NCI-H1092 (cell line): ENCODE results near the gene RRP36.

Source experiments
- DNase-seq: peaks from one replicate; lab custom pipeline; 2025; lab: John Stamatoyannopoulos, UW

RRP36 gene

GRCh38 chr6:43007126-43007525 is 14.3 kb upstream of the RRP36 start:
- DNase-seq, result no peak

- peak; percentile 10 for DNase-seq
These were observed 12.3 kb upstream of the RRP36 start for GRCh38 chr6:43009124-43009523.

GRCh38 chr6:43011207-43011606 is 10.2 kb upstream of the RRP36 start:
- DNase-seq, result no peak

GRCh38 chr6:43012364-43012763 is 9.1 kb upstream of the RRP36 start:
- no peak for DNase-seq

- DNase-seq, result no peak
These were observed 8.2 kb upstream of the RRP36 start for GRCh38 chr6:43013097-43013842.

- DNase-seq, result peak; percentile 100
These were observed 7.5 kb upstream of the RRP36 start, which contains the start of the genes KLHDC3 and MEA1 for GRCh38 chr6:43013843-43014433. Gene KLHDC3, plus strand, starts transcription at chr6:43014249. Its CDS starts 2,944 bp downstream, at chr6:43017193. Gene MEA1, minus strand, starts transcription at chr6:43013946. Its CDS starts 133 bp downstream, at chr6:43013813.

DNA sequence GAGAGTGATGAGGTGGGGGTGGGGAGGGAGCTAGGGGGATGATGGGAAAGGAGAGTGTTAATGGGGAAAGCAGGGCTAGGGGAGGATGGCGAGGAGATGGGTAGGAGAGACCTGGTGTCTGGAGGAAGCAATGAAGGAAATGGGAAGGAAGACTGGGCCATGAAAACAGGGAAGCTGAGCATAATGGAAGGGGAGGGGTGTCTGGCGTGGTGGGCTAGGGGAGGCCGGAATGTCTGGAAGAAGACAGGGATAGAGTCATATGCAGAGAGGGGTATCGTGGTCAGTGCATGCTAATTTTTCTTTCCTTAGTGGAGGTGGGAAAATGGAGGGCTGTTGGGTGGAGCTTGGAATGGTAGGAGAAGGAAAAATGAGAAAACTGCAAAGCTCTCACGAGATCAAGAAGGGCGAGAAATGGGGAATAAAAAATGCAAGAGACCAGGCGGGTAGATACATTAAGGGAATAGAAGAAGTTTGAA is 7.0 kb upstream of the RRP36 start:
- no peak for DNase-seq

- DNase-seq, result no peak
These were observed 5.1 kb upstream of the RRP36 start for GRCh38 chr6:43016176-43016942.

DNA sequence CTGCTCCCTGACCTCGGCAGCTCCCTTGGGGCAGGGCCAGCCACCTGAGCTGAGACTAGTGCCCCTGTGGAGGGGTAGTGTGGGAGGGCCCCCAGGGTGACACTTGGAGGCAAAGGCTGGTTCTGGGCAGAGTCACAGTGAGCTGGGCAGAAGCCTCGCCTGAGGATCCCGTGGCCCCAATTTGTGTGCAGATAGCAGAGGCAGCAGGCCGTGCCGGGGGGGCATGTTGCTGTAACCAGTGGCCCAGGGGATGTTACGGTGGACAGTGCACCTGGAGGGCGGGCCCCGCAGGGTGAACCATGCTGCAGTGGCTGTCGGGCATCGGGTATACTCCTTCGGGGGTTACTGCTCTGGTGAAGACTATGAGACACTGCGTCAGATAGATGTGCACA is 4.5 kb upstream of the RRP36 start:
- no peak for DNase-seq

DNA sequence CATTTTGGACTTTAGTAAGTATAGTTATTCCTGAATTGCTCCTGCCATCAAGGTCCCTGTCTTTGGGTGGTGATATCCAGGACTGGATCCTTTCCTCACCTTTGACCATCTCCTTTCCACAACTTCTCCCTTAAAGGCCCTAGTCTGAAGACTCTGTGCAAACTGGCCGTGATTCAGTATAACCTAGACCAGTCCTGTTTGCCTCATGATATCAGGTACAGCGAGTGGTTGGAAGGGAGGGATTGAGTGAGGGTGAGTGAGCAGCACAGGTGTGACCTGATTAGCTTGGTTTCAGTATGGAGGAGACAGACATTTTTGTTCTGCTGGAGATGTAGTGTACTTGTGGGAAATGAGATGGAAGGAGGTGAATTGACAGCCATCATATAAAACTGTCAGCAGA is 2.3 kb upstream of the RRP36 start:
- no peak for DNase-seq

- no peak for DNase-seq
These were observed 1.2 kb upstream of the RRP36 start for GRCh38 chr6:43020052-43020705.

DNA sequence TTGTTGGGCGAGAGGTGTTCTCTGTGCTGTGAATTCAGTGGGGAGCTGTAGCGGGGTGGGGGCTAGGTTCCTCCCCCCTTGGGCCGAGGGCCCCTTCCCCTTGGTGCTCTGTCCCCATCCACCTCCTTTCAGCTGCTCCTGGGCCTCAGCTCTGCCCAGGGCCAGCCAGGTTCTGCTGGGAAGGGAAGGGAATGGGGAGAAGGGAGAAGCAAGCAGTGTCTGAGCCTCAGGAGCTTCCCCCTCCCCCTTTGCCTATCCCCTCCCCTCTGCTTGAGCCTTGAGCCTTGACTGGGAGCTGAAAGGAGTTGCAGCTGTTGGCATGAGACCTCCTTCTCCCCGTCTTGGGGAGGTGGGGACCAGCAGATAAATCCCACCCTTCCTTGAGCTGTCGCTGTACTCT is 576 bp upstream of the RRP36 start:
- DNase-seq, result no peak

DNA sequence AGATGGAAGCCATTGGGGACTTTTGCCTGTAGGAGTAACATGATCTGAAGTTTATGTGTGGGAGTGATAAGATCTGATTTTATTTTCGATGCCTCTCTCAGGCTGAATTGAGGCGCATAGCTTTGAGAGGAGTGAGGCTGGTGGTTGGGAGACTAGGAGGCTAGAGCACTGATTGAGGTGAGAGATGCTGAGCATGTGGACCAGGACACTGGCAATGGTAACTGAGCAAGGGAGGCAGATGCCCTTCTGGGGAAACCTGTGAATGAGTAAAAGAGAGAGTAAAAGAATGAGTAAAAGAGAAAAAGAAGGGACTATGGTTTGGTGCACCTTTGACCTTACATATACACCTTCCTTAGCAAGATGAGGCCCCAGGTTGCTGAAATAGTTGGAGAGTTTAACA is 3.0 kb downstream of the RRP36 start:
- DNase-seq, result no peak

DNA sequence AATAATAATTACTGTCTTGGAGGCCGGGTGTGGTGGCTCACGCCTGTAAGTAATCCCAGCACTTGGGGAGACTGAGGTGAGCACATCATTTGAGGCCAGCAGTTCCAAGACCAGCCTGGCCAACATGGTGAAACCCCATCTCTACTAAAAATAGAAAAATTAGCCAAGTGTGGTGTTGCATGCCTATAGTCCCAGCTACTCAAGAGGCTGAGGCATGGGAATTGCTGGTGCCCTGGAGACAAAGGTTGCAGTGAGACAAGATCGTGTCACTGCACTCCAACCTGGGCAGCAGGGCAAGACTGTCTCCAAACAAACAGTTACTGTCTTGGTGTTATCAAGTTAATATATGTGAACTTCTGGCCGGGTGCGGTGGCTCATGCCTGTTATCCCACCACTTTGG is 4.9 kb downstream of the RRP36 start:
- no peak for DNase-seq

- no peak for DNase-seq
These were observed 7.7 kb downstream of the RRP36 start for GRCh38 chr6:43029120-43029519.

DNA sequence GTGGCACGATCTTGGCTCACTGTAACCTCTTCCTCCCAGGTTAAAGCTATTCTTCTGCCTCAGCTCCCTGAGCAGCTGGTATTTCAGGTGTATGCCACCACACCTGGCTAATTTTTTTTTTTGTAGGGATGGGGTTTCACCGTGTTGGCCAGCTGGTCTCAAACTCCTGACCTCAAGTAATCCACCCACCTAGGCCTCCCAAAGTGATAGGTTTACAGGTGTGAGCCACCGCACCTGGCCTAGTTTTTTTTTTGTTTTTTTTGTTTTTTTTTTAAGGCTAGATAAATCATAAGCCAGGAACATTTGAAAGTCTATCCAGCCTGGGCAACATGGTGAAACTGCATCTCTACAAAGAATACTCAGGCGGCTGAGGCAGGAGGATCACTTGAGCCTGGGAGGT is 10.9 kb downstream of the RRP36 start:
- no peak for DNase-seq

DNA sequence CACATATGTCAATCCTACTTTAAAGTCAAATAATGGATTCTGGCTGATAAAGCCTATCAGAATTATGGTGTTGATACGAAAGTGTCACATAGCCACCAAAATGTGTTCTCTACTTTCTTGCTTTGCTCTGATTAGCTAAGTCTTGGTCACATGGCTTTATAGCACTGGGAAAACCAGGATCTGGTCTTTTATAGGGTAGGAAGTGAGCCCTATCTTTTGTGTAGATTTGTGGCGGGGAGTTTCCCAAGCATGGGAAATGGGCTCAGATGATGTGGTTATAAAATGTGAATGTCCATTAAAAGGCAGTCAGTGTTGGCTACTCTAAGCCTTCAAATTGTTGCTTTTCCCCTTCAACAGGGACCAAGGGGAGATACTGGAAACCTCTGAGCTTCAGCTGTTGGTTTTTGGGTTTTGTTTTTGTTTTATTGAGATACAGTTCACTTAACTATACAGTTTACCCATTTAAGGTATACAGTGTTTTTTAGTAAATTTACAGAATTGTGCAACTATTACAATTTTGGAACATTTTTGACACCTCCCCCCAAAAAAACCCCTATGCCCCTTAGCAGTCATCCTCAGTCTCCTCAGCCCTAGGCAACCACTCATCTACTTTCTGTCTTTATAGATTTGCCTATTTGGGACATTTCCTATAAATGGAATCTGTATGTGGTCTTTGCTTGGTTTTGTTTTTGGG is 12.2 kb downstream of the RRP36 start:
- no peak for DNase-seq

GRCh38 chr6:43034190-43034525 is 12.7 kb downstream of the RRP36 start:
- no peak for DNase-seq

GRCh38 chr6:43035495-43036194 is 14.2 kb downstream of the RRP36 start:
- DNase-seq, result no peak

- DNase-seq, result no peak
These were observed 15.3 kb downstream of the RRP36 start for GRCh38 chr6:43036712-43037111.

DNA sequence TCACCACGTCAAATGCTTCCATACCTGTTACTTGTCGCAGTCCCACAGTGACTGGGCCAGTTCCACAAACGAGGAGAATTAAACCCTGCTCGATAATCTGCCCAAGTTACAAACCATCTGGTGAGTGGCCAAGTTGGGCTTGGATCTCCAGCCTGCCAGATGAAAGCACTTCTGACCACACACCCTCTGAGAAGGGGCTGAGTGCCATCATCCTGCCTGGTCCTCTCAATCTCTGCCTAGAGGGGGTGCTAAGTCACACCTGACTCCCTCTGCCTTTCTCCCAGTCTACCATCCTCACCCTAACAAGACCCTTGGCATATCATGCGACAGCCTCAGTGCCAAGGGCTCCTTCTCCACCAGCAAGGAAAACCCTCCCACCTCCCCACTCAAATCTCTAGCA is 15.8 kb downstream of the RRP36 start:
- no peak for DNase-seq
